Measurements from ENCODE around the gene ABCD1.

DNA sequence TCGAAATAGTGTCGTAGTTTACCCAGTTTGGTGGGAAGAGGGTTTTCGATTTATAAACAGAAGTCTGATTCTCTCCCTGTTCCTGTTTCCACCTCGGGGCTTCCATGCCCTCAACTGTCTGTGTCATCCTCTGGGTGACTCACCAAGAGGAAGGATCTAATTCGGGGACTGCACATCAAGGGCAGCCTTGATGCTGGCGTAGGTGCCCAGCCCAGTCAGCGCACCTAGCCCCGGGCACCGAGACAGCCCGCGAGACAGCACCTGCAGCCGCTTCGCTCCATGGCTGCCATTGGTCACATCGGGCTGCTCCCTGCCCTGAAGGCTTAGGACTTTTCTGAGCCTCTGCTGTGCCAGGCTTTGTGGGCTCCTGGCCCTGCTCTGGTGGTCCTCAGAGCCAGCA is 7.7 kb downstream of the ABCD1 start:
- TF ChIP-seq, protein P1, sequence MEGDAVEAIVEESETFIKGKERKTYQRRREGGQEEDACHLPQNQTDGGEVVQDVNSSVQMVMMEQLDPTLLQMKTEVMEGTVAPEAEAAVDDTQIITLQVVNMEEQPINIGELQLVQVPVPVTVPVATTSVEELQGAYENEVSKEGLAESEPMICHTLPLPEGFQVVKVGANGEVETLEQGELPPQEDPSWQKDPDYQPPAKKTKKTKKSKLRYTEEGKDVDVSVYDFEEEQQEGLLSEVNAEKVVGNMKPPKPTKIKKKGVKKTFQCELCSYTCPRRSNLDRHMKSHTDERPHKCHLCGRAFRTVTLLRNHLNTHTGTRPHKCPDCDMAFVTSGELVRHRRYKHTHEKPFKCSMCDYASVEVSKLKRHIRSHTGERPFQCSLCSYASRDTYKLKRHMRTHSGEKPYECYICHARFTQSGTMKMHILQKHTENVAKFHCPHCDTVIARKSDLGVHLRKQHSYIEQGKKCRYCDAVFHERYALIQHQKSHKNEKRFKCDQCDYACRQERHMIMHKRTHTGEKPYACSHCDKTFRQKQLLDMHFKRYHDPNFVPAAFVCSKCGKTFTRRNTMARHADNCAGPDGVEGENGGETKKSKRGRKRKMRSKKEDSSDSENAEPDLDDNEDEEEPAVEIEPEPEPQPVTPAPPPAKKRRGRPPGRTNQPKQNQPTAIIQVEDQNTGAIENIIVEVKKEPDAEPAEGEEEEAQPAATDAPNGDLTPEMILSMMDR (IDR thresholded peaks at IDR 0.05), result no peak
- TF ChIP-seq POLR2A (IDR thresholded peaks at IDR 0.05; ENCODE audit: low read length) (no peak), PHF8 (IDR thresholded peaks at IDR 0.05; ENCODE audit: borderline replicate concordance, low read depth) (no peak), RNF2 (IDR thresholded peaks at IDR 0.05; ENCODE audit: borderline replicate concordance, low read depth) (no peak), JUNB (IDR thresholded peaks at IDR 0.05) (no peak), BHLHE40 (IDR thresholded peaks at IDR 0.05; ENCODE audit: low read depth, low read length) (no peak), ESRRA (IDR thresholded peaks at IDR 0.05; ENCODE audit: borderline replicate concordance, low read length) (no peak), CEBPB (IDR thresholded peaks at IDR 0.05) (no peak), MAFK (IDR thresholded peaks at IDR 0.05; ENCODE audit: partially characterized antibody) (no peak), RFX5 (IDR thresholded peaks at IDR 0.05) (no peak), EP300 (IDR thresholded peaks at IDR 0.05) (no peak), RARB (CRISPR knock-in tag; IDR thresholded peaks at IDR 0.05) (no peak)
- TF ChIP-seq, protein P2, sequence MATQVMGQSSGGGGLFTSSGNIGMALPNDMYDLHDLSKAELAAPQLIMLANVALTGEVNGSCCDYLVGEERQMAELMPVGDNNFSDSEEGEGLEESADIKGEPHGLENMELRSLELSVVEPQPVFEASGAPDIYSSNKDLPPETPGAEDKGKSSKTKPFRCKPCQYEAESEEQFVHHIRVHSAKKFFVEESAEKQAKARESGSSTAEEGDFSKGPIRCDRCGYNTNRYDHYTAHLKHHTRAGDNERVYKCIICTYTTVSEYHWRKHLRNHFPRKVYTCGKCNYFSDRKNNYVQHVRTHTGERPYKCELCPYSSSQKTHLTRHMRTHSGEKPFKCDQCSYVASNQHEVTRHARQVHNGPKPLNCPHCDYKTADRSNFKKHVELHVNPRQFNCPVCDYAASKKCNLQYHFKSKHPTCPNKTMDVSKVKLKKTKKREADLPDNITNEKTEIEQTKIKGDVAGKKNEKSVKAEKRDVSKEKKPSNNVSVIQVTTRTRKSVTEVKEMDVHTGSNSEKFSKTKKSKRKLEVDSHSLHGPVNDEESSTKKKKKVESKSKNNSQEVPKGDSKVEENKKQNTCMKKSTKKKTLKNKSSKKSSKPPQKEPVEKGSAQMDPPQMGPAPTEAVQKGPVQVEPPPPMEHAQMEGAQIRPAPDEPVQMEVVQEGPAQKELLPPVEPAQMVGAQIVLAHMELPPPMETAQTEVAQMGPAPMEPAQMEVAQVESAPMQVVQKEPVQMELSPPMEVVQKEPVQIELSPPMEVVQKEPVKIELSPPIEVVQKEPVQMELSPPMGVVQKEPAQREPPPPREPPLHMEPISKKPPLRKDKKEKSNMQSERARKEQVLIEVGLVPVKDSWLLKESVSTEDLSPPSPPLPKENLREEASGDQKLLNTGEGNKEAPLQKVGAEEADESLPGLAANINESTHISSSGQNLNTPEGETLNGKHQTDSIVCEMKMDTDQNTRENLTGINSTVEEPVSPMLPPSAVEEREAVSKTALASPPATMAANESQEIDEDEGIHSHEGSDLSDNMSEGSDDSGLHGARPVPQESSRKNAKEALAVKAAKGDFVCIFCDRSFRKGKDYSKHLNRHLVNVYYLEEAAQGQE (IDR thresholded peaks at IDR 0.05), result no peak
- TF ChIP-seq, protein P3, sequence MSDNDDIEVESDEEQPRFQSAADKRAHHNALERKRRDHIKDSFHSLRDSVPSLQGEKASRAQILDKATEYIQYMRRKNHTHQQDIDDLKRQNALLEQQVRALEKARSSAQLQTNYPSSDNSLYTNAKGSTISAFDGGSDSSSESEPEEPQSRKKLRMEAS (IDR thresholded peaks at IDR 0.05), result no peak

Data from A549 (cell line).